GM18502 (cell line): ENCODE data around the gene SESN2.

Source experiments
- ATAC-seq: cut with Tn5 transposase; IDR thresholded peaks from one replicate; pipeline ENCODE4 v1.9.1; 2021; ENCODE audit warnings: mild to moderate bottlenecking; ENCODE audit not compliant: unreplicated experiment, poor library complexity

Gene SESN2

DNA sequence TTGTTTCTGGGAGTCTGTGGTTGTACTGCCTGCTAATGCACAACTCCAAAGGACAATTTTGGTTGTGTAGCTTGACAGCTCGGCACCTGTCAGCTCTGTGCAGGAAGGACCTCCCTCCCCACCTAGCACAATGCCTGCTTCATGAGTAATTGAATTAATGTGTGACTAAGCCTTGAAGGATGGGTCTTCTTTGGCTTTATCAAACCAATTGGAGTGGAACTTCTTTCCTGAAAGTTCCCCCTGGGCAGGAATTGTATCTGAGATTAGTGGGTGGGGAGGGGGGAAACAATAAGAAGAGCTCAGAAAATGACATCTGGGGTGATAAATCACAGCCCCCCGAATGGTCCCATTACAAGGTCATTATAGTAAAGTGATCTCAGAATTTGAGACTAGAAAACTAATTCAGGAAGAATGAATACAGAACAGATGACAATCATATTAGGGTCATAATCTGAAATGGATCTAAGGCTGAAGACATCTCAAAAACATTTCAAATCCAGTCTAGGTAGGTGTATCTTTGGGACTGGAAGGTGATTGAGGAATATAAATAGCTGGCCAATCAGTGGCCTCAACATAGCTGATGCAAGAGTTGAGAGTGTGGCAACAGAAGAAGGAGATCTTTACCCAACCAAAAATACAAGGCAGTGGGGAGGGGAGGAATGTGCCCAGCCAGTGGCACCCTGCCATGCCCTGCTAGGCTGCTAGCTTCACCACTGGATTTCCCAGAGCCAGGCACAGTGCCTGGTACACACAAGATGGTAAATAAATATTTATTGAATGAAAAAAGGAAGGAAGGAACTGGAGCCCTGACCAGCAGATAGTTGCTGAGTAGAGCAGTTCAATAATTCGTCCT lies 10.1 kb upstream of the SESN2 start:
- no peak for ATAC-seq

DNA sequence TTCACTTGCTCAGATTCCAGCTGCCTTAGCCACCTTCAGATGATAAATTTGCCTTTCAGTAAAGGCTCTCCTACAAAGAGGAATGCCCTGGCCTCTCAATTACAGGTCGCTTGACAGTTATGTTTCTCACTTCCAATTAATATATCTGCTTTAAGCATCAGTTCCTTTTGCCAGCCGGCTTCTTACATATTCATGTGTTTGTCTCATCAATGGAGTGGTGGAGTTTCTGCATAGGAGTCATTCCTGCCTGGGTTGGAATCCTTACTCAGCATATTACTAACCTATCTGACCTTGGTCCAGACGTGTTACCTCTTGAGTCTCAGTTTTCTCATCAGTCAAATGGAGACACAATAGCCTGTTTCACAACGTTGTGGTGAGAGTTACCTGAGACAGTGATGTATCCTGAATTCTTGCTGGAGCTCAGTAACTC lies 9.4 kb upstream of the SESN2 start:
- ATAC-seq, result no peak

DNA sequence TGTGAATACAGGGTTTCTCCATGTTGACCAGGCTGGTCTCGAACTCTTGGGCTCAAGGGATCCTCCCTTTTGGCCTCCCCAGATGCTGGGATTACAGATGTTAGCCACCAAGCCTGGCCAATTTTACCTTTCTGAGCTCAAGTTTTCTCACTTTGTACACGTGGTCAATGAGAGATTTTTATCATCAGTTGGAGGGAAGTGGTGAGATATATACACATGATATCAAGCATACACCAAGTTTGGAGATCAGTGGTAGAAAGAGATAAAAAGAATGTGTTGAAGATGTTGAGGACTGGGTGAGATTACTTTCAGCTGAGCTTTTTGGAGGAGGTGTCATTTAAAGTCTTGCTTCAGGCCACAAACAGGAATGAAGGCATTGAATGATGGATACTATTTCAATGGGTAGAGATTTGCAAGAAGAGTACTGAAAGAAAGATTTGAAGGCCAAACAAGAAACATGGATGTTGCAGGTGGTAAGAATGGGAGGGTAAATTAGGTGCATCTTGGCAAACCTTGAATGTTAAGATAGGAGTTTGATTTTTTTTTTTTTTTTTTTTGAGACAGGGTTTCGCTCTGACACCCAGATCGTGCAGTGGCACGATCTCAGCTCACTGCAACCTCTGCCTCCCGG lies 3.0 kb upstream of the SESN2 start:
- ATAC-seq, result no peak

DNA sequence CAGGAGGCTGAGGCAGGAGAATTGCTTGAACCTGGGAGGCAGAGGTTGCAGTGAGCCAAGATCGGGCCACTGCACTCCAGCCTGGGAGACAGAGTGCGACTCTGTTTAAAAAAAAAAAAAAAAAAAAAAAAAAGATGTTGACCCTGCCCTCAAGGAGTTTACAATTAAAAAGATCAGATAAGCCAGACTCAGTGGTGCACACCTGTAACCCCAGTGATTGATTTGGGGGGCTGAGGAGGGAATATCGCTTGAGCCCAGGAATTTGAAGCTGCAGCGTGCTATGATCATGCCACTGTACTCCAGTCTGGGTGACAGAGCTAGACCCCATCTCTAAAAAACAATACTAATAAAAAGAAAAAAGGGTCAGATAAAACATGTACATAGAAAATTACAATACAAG lies 1.6 kb upstream of the SESN2 start:
- ATAC-seq, result no peak

DNA sequence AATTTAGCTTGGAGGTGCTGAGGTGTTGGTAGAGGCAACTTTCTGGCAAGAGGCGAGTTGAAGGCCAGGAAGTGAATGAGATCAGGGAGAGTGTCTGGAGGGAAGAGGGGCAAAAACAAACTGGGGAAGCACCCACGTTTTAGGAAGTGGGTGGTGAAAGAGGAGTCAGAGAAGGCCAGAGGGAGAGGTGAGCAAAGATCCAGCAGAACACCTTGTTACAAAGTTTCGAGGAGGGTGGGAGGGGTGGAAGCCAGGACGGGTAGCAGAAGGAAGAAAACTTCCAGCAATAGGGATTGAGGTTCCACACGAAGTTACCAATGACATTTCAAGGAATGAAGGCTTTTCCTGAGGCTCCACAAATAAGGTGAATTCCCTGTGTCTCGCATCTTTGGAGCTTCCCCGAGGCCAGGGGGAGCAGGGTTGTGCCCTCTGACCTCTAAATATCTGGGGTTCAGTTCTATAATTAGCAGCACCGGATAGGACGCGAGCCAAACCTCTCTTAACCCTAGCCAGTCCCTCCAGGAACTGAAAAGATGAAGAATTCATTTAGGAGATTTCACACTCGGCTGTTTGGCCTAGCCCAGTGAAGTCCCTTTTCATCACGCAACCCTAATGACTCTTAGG lies 578 bp upstream of the SESN2 start:
- no peak for ATAC-seq

DNA sequence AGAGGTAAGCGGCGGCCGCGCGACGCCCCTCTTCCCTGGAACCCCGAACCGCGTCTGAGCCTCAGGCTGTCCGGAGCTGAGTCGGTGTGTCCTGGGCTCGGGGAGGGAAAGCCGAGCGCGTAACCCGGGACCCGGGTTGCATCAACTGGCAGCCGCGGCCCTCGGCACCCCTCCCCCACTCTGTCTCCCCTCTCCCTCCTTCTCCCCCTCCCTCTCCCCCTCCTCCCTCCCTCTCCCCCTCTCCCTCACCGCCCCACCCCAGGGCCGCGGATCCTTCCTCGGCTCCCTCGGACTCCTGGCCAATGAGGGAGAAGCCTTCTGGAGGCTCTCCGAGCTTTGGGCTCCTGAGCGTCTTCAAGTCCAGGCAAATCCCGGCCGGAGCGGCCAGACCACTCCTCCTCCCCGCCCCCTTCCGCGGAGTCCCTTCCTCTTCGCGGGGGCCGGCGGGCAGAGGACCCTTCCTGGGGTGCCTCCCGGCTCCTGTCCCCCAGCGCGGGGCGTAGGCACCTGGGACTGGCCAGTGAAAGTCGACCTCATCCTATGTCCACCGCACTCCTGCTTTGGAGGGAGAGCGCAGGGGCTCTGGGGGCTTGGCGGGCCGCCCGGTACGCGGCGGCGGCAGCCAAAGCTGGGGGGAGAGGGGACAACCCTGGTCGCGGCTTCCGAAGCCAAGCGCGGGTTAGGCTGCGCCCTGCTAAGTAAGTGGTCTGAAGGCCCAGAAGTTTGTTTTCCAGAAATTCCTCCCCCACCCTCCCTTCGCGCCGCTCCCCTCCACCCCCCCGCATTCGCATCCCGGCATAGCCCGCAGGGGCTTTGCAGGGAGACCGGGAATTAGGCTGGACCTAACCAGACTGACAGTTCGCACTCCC lies 850 bp downstream of the SESN2 start:
- no peak for ATAC-seq

DNA sequence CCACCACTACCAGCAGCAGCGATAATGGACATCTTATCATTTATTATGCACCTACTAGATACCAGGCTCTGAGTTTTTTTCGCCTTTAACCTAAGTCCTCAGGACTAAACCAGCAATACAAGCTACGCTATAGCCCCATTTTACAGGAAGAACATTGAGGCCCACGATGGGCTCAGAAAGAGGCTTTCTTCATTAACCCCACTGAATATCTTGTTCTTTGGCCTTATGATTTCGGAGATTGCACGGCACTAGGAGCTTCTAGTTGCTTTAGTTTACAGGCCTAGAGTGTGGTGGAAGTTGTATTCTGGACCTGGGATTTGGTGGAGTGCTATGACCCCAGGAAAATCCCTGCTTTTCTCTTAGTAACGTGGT lies 1.5 kb downstream of the SESN2 start:
- ATAC-seq, result no peak

DNA sequence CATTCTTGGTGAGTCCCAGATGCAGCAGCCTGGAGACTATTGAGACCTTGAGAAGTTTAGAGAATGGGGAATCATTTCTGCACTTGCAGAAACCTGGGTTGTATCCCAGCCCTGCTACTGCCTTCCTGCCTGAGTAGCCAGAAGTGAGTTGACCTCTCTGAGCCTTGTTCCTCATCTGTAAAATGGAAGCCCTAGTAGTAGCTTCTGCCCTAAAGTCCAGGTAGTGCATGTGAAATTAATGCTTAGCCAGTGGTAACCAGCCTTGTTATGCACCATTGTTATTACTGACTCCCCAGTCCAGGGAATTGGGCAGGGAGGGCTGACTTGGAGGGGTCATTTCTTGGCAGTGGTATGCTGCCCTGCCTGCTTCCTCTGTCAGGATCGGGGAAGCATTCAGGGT lies 5.6 kb downstream of the SESN2 start:
- no peak for ATAC-seq

DNA sequence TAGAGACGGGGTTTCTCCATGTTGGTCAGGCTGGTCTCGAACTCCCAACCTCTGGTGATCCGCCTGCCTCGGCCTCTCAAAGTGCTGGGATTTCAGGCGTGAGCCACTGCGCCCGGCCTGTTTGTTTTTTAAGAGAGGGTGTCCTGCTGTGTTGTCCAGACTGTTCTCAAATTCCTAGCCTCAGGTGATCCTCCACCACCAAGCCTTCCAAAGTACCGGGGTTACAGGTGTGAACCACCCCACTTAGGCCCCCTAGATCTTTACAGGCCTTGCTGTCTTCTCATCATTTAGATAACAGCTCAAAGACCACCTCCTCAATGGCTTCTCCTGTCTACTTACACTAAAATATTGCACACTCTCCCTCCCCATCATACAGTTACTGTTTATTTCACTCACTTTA lies 6.3 kb downstream of the SESN2 start:
- no peak for ATAC-seq

DNA sequence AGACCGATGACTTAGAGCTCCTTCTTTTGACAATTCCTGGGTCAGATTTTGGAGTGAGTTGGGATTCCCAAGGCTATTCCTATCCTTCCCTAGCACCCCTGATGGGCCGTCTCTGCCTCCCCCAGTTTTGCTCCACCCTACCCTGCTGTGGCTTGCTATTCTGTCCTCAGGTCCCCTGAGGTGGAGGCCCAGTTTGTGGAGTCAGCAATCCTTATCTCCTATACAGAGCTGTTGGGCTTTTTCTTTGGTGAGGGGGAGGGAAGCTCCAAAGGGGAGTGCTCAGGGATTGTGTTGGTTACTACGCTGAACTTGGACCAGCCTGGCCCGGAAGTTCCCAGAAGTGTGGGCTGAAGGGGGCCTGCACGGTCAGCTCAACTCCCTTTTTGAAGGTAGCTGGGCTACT lies 7.6 kb downstream of the SESN2 start:
- no peak for ATAC-seq

DNA sequence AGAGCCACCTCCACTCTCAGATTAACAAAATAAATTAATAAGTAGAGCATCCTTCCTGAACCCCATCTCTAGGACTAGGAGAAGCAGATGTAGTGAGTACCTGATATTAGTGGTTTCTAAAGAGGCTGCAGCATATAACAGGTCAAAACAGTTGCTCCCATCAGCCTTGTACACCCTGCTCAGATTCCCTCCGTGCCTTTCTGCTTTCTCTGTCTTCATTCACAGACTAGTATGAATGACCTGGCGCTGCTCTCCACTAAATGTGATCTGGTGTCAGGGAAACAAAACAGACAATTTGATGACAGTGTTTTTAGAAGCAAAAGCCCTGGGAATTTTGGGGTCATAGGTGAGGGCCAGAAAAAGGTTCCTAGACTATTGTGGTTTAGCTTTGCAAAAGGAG lies 8.3 kb downstream of the SESN2 start:
- no peak for ATAC-seq

DNA sequence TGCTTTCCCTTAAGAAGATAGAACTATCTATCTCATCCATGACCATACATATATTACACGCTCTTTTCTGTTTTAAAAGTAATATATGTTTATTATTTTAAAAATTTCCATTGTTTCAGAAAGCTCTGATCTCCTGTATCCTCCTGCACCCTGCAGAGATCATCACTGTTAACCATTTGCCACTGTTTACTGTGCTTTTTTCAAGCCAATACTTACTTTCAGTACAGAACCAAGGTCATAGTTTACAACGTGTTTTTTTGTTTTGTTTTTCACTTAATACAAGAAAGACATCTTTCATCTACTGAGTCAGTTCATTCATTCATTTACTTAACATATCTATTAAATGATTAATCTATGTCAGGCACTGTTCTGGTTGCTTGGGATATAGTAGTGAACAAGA lies 10.2 kb downstream of the SESN2 start:
- no peak for ATAC-seq

DNA sequence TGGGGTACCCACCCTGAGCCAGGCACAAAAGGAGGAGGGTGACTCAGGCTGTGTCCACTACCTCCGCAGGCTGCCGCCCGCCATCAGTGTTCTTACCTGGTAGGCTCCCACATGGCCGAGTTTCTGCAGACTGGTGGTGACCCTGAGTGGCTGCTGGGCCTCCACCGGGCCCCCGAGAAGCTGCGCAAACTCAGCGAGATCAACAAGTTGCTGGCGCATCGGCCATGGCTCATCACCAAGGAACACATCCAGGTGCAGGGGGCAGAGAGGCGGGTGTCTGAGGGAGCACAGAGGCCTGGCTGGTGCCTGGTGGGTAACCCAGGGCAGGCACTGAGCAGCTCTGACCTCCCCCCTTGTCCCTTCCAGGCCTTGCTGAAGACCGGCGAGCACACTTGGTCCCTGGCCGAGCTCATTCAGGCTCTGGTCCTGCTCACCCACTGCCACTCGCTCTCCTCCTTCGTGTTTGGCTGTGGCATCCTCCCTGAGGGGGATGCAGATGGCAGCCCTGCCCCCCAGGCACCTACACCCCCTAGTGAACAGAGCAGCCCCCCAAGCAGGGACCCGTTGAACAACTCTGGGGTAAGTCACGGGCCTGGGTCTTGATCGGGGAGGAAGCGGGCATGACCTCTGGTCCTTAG lies 13.0 kb downstream of the SESN2 start:
- ATAC-seq, result no peak

DNA sequence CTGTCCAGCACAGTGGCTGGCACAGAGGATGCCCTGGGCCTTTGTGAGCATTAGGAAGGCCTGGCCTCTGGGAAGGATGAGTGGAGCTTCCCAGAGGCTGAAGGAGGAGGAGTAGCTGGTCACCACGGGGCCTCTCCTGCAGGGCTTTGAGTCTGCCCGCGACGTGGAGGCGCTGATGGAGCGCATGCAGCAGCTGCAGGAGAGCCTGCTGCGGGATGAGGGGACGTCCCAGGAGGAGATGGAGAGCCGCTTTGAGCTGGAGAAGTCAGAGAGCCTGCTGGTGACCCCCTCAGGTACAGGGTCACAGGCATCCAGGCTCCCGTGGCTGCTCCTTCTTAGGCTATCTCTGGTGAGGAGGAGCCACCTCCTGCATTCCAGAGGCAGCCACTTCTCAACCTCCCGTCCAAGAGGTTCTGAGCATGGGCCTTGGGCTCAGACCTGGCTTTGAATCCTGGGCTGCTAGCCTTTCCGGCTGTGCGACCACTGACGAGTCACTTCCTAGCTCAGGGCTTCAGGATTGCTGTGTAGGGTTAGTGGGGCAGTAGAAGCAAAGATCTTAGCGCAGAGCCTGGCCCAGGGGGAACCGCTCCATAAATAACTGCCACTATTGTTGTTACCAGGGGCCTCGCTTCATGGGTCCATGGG lies 14.0 kb downstream of the SESN2 start:
- no peak for ATAC-seq

DNA sequence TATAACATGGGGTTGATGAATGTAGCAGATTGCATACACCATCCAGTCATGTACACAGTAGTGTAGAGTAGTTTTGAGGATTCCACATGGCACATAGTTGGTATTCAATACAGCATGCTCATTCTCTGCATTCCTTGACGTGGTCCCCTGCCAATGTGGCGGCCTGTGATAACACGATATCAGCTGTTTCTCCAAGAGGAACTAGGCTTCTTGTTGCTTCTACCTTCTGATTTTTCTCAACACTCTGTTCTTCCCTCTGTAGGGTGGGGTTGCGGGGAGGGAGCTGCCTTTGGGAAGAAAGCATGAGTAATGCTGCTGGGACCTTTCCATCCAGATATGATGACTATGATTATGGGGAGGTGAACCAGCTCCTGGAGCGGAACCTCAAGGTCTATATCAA lies 19.4 kb downstream of the SESN2 start:
- no peak for ATAC-seq

DNA sequence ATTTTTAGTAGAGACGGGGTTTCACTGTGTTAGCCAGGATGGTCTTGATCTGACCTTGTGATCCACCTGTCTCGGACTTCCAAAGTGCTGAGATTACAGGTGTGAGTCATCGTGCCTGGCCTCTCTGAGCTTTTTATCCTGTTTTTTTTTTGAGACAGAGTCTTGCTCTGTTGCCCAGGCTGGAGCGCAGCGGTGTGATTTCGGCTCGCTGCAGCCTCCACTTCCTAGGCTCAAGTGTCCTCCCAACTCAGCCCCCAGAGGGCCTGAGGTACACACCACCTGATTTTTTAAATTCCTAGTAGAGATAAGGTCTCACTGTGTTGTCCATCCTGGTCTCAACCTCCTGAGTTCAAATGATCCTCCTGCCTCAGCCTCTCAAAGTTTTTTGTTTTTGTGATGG lies 20.4 kb downstream of the SESN2 start:
- no peak for ATAC-seq

DNA sequence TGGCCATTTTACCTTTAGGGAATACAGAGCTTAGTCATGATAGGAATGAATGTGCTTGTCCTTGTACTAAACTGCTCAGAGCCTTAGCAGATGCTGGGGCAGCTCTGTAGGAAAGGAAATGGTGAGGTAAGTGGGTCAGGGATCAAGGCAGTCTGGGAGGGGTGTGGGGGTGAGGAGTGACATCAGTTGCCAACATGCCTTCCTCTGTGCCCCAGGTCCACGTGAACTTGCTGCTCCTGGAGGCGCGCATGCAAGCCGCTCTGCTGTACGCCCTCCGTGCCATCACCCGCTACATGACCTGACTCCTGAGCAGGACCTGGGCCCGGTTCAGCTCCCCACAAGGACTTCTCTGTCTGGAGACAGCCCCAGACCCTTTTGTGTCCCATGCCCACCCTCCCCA lies 21.2 kb downstream of the SESN2 start:
- no peak for ATAC-seq

DNA sequence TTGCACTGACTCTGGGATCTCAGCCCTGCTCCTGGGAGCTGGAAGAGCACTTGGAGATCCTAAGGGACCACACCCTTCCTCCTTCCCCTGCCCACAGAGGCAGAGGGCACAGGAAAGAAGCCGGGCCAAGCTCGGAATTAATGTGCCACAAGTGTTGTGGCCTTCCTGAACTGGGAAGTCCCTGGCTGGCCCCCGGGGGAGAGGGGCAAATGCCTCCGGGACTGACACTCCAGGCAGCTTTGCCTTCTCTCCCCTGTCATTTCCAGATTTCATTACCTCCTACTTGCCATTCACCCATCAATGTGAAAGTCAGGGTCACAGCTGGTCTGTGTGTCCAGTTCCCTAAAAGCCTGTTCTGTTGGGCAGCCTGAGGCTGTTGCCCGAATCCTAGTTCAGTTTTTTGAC lies 21.7 kb downstream of the SESN2 start:
- no peak for ATAC-seq

DNA sequence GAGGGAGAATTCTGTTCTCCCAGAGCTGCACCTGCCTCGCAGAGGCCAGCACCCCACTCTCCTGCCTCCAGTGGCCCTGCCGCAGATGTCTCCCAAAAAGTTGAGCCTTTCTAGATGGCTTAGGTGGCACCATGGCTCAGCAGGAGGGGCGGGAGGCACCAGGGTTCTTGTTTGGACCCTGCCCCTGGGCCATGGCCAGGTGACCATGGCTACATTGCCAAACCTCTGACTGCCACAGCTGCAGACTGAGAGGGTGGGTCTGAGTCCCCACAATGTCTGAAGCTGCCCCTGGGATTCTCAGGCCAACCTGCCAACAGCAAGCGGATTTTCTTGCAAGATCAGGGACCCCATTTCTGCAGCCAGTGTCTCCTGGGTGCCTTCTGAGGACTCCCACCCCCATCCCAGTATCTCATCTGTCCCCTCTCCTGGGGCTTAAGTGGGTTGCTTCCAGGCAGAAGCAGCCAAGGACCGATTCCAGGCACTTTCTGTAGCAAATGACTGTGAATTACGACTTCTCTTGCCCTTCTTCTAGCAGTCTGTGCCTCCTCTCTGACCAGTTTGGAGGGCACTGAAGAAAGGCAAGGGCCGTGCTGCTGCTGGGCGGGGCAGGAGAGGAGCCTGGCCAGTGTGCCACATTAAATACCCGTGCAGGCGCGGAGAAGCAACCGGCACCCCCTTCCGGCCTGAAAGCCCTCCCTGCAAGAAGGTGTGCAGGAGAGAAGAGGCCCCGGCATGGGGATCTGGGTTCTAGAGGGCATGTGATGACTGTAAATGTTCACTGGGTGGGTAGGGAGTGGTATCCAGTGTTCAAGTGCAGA lies 22.5 kb downstream of the SESN2 start:
- ATAC-seq, result no peak
